ENCODE measurements around the gene BLOC1S5. TPM values are rescaled to one million over a fixed set of nuclear protein-coding genes. Genes with fewer than 3 reads are reported as not detected.

BLOC1S5 gene
- polyA plus RNA-seq, 1 donor (not counting 4 experiments of a cell fraction or from before 2014, with no cell fraction given), result 8.8 TPM

DNA sequence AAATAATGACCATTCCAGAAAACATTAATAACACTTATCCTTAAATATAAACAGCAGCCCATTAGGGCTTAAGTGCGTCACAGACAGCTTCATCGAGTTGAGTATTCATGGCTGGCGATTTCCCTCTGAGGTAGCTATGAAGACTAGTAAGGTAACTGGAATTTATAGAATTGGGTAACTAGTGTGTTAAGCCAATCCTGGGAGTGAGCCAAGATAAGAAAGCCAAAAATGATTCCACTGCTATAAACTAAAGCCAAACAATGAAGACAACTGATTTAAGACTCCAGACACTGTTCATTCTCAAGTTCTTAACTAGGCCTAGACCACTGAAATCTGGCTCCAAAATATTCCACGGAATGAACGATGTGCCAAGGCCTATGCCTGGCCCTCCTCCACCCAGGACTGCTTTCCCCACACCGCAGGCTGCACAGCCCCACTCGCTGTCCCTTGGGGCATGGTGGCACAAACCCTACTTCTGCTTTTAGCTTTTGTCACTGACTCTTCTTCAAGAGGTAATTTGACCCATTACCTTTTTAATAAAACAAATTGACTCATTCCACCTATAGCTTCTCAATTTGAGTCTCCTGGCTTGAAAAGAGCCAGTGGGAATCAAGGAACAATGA lies 66.0 kb downstream of the BLOC1S5 start:
- Histone ChIP-seq H3K27ac (ENCODE audit: control insufficient read depth, insufficient read depth, low read length) (no peak overlapping the region), H3K27me3 (ENCODE audit: control insufficient read depth, extremely low read depth, insufficient read depth, low read length) (no peaks in the 10 kb centered on the region), H4K20me1 (ENCODE audit: control insufficient read depth, extremely low read depth, insufficient read depth, low read length) (no peaks in the 10 kb centered on the region), H3K79me2 (ENCODE audit: control insufficient read depth, insufficient read depth, low read length) (no peaks in the 10 kb centered on the region), H3K4me3 (ENCODE audit: control insufficient read depth in 2 of 3, extremely low read depth in 1 of 3, insufficient read depth in 2 of 3, low read depth in 1 of 3, low read length in 3 of 3) (no peak overlapping the region), H3K9me1 (ENCODE audit: control insufficient read depth, extremely low read depth, insufficient read depth, low read length) (no peaks in the 10 kb centered on the region), H2AFZ (ENCODE audit: control insufficient read depth, low read length) (no peak overlapping the region), H3K4me2 (ENCODE audit: control insufficient read depth, extremely low read depth, insufficient read depth, low read depth, low read length) (no peak overlapping the region), H3K4me1 (ENCODE audit: control insufficient read depth, extremely low read depth, insufficient read depth, low read length) (no peaks in the 10 kb centered on the region), H3K9ac (ENCODE audit: control insufficient read depth, extremely low read depth, insufficient read depth, low read length) (no peak overlapping the region), H3K36me3 (ENCODE audit: control insufficient read depth in 2 of 2, extremely low read depth in 1 of 2, insufficient read depth in 2 of 2, low read length in 2 of 2) (no peaks in the 10 kb centered on the region), H3K9me3 (ENCODE audit: control insufficient read depth, low read depth, low read length) (no peaks in the 10 kb centered on the region)
- DNase-seq (ENCODE audit: low read depth, low spot score) (no peak), FAIRE-seq (no peak)
- TF ChIP-seq EZH2 (IDR thresholded peaks at IDR 0.05; ENCODE audit: low read length), result no peak
- TF ChIP-seq, protein P1, sequence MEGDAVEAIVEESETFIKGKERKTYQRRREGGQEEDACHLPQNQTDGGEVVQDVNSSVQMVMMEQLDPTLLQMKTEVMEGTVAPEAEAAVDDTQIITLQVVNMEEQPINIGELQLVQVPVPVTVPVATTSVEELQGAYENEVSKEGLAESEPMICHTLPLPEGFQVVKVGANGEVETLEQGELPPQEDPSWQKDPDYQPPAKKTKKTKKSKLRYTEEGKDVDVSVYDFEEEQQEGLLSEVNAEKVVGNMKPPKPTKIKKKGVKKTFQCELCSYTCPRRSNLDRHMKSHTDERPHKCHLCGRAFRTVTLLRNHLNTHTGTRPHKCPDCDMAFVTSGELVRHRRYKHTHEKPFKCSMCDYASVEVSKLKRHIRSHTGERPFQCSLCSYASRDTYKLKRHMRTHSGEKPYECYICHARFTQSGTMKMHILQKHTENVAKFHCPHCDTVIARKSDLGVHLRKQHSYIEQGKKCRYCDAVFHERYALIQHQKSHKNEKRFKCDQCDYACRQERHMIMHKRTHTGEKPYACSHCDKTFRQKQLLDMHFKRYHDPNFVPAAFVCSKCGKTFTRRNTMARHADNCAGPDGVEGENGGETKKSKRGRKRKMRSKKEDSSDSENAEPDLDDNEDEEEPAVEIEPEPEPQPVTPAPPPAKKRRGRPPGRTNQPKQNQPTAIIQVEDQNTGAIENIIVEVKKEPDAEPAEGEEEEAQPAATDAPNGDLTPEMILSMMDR (optimal IDR thresholded peaks at IDR 0.05 in 1 of 3, IDR thresholded peaks at IDR 0.05 in 1 of 3, conservative IDR thresholded peaks at IDR 0.05 in 1 of 3; ENCODE audit: extremely low read depth in 1 of 3, insufficient read depth in 2 of 3, low read length in 3 of 3), result no peak
- dilution Hi-C loops (cut with MboI; ENCODE audit: extremely low pct_ligation_motif_present, low sequenced_read_pairs), result no loop called here

- Histone ChIP-seq H3K79me2 (ENCODE audit: control insufficient read depth, insufficient read depth, low read length) (no peaks in the 10 kb centered on the region), H3K4me2 (ENCODE audit: control insufficient read depth, extremely low read depth, insufficient read depth, low read depth, low read length) (no peak overlapping the region), H3K9me1 (ENCODE audit: control insufficient read depth, extremely low read depth, insufficient read depth, low read length) (no peaks in the 10 kb centered on the region), H3K27me3 (ENCODE audit: control insufficient read depth, extremely low read depth, insufficient read depth, low read length) (no peaks in the 10 kb centered on the region), H3K9me3 (ENCODE audit: control insufficient read depth, low read depth, low read length) (no peaks in the 10 kb centered on the region), H3K4me3 (ENCODE audit: control insufficient read depth in 2 of 3, extremely low read depth in 1 of 3, insufficient read depth in 2 of 3, low read depth in 1 of 3, low read length in 3 of 3) (no peak overlapping the region), H3K4me1 (ENCODE audit: control insufficient read depth, extremely low read depth, insufficient read depth, low read length) (no peaks in the 10 kb centered on the region), H2AFZ (ENCODE audit: control insufficient read depth, low read length) (no peak overlapping the region), H3K36me3 (ENCODE audit: control insufficient read depth in 2 of 2, extremely low read depth in 1 of 2, insufficient read depth in 2 of 2, low read length in 2 of 2) (no peaks in the 10 kb centered on the region), H4K20me1 (ENCODE audit: control insufficient read depth, extremely low read depth, insufficient read depth, low read length) (no peaks in the 10 kb centered on the region), H3K9ac (ENCODE audit: control insufficient read depth, extremely low read depth, insufficient read depth, low read length) (no peak overlapping the region), H3K27ac (ENCODE audit: control insufficient read depth, insufficient read depth, low read length) (no peak overlapping the region)
- dilution Hi-C loops (cut with MboI; ENCODE audit: extremely low pct_ligation_motif_present, low sequenced_read_pairs), result no loop called here
- no peak for TF ChIP-seq EZH2 (IDR thresholded peaks at IDR 0.05; ENCODE audit: low read length)
- TF ChIP-seq, protein P1 (optimal IDR thresholded peaks at IDR 0.05 in 1 of 3, IDR thresholded peaks at IDR 0.05 in 1 of 3, conservative IDR thresholded peaks at IDR 0.05 in 1 of 3; ENCODE audit: extremely low read depth in 1 of 3, insufficient read depth in 2 of 3, low read length in 3 of 3), result no peak
- no peak for DNase-seq (ENCODE audit: low read depth, low spot score)
- no peak for FAIRE-seq
Measured at GRCh38 chr6:7997286-7997685, 66.9 kb downstream of the BLOC1S5 start.
